ENCODE results near the gene SULT2B1. TPM values are rescaled to one million over a fixed set of nuclear protein-coding genes. Genes with fewer than 3 reads are reported as not detected.

Gene SULT2B1
- total RNA-seq, 2 experiments from 2014 or later = not detected

- no peak overlapping the region for H3K27ac ChIP-seq (ENCODE audit: low read depth in 1 of 2, low read length in 2 of 2)
- H3K9me3 ChIP-seq (ENCODE audit: control insufficient read depth in 1 of 2, insufficient read depth in 1 of 2, low read length in 2 of 2) = no peaks in the 10 kb centered on the region
- Mint-ChIP-seq H3K4me3 (no peak overlapping the region), H3K9me3 (no peaks in the 10 kb centered on the region), H3K27me3 (peaks cover 5% of the 10 kb centered on the region), H3K4me1 (ENCODE audit: low read depth) (peaks cover 5% of the 10 kb centered on the region), H3K27ac (no peak overlapping the region), H3K36me3 (ENCODE audit: low read depth) (no peaks in the 10 kb centered on the region)
- no peak for TF ChIP-seq CTCF (IDR thresholded peaks at IDR 0.05)
- CTCF ChIA-PET = no interaction called here
- POLR2A ChIA-PET = no interaction called here
- ATAC-seq (ENCODE audit: poor library complexity) (no peak), DNase-seq (no peak)
- H3K4me3 ChIP-seq (ENCODE audit: low read length) = no peak overlapping the region
- no peaks in the 10 kb centered on the region for H3K27me3 ChIP-seq (ENCODE audit: control insufficient read depth in 1 of 2, insufficient read depth in 2 of 2, low read length in 2 of 2)
- no peaks in the 10 kb centered on the region for H3K36me3 ChIP-seq (ENCODE audit: insufficient read depth, low read length)
- intact Hi-C loops (cut with DNase I, micrococcal nuclease) = loop anchor here (5.0 to 10.0 kb wide), 3 partner anchors 190 to 317 kb away; partner anchors contain the start of genes GRIN2D (in 1 of the 2) and KDELR1 (in 1 of the 2)
- peaks cover 6% of the 10 kb centered on the region for H3K4me1 ChIP-seq (ENCODE audit: insufficient read depth, low read length)
These were observed 30.2 kb downstream of the SULT2B1 start for GRCh38 chr19:48582168-48582567.

GRCh38 chr19:48587387-48587786 is 35.4 kb downstream of the SULT2B1 start:
- no peaks in the 10 kb centered on the region for H3K36me3 ChIP-seq (ENCODE audit: insufficient read depth, low read length)
- intact Hi-C loops (cut with DNase I, micrococcal nuclease) = loop anchor here in 1 of 2 experiments (10.0 kb wide), 2 partner anchors 273 to 323 kb away; no protein-coding TSS in a partner anchor
- H3K27me3 Mint-ChIP-seq = peaks cover 5% of the 10 kb centered on the region
- no peaks in the 10 kb centered on the region for H3K9me3 Mint-ChIP-seq
- no peaks in the 10 kb centered on the region for H3K36me3 Mint-ChIP-seq (ENCODE audit: low read depth)
- no peak overlapping the region for H3K4me3 Mint-ChIP-seq
- no peak overlapping the region for H3K4me3 ChIP-seq (ENCODE audit: low read length)
- DNase-seq = no peak
- H3K4me1 Mint-ChIP-seq (ENCODE audit: low read depth) = peaks cover 15% of the 10 kb centered on the region
- POLR2A ChIA-PET = interaction anchor here (0.5 to 1.7 kb wide), 3 partner anchors 22 to 77 kb away, joined by 3 to 5 read pairs (median 3); no protein-coding TSS in a partner anchor
- peaks cover 18% of the 10 kb centered on the region for H3K4me1 ChIP-seq (ENCODE audit: insufficient read depth, low read length)
- no peak overlapping the region for H3K27ac Mint-ChIP-seq
- no peaks in the 10 kb centered on the region for H3K9me3 ChIP-seq (ENCODE audit: control insufficient read depth in 1 of 2, insufficient read depth in 1 of 2, low read length in 2 of 2)
- ATAC-seq (ENCODE audit: poor library complexity) = no peak
- H3K27me3 ChIP-seq (ENCODE audit: control insufficient read depth in 1 of 2, insufficient read depth in 2 of 2, low read length in 2 of 2) = no peaks in the 10 kb centered on the region
- CTCF ChIA-PET = interaction anchor here (1.2 to 3.5 kb wide), 3 partner anchors 21 to 98 kb away, joined by 3 to 25 read pairs (median 18); no protein-coding TSS in a partner anchor
- no peak for TF ChIP-seq CTCF (IDR thresholded peaks at IDR 0.05)
- H3K27ac ChIP-seq (ENCODE audit: low read depth in 1 of 2, low read length in 2 of 2) = no peak overlapping the region

GRCh38 chr19:48588670-48589401 is 36.9 kb downstream of the SULT2B1 start:
- peak; percentile 91 for ATAC-seq (ENCODE audit: poor library complexity)
- peaks cover 24% of the 10 kb centered on the region for H3K4me1 ChIP-seq (ENCODE audit: insufficient read depth, low read length)
- H3K4me3 ChIP-seq (ENCODE audit: low read length) = peak overlapping the region; percentile 54
- DNase-seq = peak; percentile 79 to 93 (median 86)
- CTCF ChIA-PET = interaction anchor here (0.6 to 3.5 kb wide), 10 partner anchors 17 to 100 kb away, joined by 3 to 25 read pairs (median 4); no protein-coding TSS in a partner anchor
- no peaks in the 10 kb centered on the region for H3K27me3 ChIP-seq (ENCODE audit: control insufficient read depth in 1 of 2, insufficient read depth in 2 of 2, low read length in 2 of 2)
- H3K36me3 ChIP-seq (ENCODE audit: insufficient read depth, low read length) = no peaks in the 10 kb centered on the region
- Mint-ChIP-seq H3K27ac (peak overlapping the region; percentile 12), H3K36me3 (ENCODE audit: low read depth) (no peaks in the 10 kb centered on the region), H3K4me1 (ENCODE audit: low read depth) (peaks cover 15% of the 10 kb centered on the region), H3K27me3 (peaks cover 5% of the 10 kb centered on the region), H3K9me3 (no peaks in the 10 kb centered on the region), H3K4me3 (peak overlapping the region; percentile 78)
- no peaks in the 10 kb centered on the region for H3K9me3 ChIP-seq (ENCODE audit: control insufficient read depth in 1 of 2, insufficient read depth in 1 of 2, low read length in 2 of 2)
- TF ChIP-seq CTCF (IDR thresholded peaks at IDR 0.05) = peak; percentile 93
- POLR2A ChIA-PET = interaction anchor here (0.6 to 1.7 kb wide), 5 partner anchors 20 to 108 kb away, joined by 3 to 5 read pairs (median 3); partner anchors contain the start of genes DBP and SPHK2
- peak overlapping the region in 1 of 2 donors; percentile 29 for H3K27ac ChIP-seq (ENCODE audit: low read depth in 1 of 2, low read length in 2 of 2)
- intact Hi-C loops (cut with DNase I, micrococcal nuclease) = loop anchor here (1.0 to 10.0 kb wide), 6 partner anchors 19 to 324 kb away; no protein-coding TSS in a partner anchor
